HS-27A (cell line): ENCODE measurements around the gene CCR9.

Experiments
- DNase-seq: peaks from one replicate; pipeline ENCODE4 v3.0.0-alpha.2; 2012; ENCODE audit warnings: low read depth, missing footprints

CCR9 gene

DNA sequence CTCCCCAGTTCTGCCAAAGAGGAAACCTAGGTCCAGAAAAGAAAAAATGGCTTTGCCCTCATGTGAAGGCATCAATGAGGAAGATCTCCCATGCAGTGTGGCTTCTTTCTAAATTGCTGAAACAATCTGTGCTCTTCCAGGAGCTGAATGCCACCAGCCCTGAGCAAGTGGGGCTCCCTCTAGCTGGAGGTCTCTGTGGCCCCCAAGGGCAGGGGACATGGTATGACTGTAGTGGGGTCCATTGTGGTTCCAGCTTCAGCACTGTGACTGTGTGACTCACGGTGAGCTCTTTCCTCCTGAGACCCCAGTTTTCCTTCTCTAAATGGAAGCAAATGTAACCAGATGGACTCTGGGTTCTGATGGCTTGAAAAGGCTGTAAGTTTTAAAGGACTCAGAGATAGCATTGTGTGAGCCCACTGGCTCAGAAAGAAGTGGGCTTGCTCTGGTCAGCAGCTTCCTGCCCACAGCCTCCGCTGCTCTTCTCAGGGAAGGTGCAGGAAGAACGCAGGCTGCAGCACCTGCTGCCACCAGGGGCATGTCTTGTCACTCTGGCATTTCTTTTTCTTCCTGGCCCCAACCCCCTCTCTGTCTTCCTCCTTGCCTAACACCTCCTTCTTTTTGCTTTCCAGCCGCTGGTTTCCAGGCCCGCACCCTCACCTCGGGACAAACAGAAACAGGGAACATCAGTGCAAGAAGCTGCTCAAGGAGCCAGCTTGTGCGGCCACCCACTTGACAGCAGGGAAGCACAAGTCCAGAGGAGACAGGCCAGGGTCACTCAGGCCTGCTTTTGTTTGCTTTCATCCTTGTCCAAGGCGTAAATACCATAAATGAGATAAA lies 51.1 kb downstream of the CCR9 start:
- DNase-seq = no peak

GRCh38 chr3:45938043-45938435 lies 51.7 kb downstream of the CCR9 start:
- no peak for DNase-seq

- DNase-seq = peak; percentile 68
Measured at GRCh38 chr3:45938864-45939263, 52.5 kb downstream of the CCR9 start.

DNA sequence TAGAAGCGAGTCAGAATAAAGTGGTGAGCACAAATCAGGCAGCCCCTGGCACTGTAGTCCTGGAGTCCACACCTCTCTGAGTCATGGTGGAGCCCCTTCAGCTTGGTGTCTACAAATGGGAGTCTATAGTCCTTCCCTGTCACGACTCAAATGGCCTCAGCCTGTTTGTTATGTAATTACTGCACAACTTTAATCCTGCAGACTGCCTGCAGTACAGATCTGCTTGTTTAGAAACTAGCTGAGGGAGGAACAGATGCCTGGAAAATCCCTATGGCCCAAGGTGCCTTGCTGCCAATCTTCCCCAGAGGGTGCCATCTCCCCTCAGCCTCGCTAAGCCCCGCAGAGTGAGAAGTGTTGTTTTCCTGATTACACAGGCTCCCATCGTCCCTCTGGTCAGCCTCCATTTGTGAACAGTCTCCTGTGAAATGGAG lies 53.0 kb downstream of the CCR9 start:
- no peak for DNase-seq

DNA sequence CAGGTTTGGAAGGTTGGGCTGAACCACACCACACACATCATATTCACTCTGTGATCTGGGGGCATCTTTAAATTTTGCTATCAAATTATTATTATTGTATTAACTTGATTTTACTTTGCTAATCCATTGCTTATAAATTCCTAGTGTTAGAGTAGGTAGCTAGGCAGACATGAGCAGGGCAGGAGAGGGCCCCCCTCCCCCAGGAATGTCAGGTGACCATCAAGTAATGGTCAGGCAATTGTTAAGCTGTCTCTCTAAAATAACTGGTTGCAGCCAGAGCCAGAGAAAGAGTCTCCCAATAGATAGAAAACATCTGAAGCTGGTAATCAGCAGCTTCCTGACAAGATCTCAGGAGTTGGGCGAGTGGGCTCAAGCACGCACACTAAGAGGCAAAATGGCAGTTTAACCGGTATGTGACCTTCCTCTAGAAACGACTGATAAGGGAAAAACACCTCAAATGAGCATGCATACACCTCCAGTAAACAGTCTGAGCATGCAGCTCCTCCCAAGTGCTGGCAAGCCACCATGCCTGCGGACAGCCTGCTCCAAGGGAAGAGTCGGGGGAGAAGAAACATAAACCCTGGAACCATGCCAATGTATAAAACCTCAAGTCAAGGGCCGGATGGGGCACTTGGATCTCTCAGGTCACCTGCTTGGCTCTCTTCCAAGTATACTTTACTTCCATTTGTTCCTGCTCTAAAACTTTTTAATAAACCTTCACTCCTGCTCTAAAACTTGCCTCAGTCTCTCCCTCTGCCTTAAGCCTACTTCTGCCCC lies 53.8 kb downstream of the CCR9 start:
- no peak for DNase-seq

- DNase-seq = no peak
Measured at GRCh38 chr3:45940781-45941365, 54.5 kb downstream of the CCR9 start.

GRCh38 chr3:45942051-45942825 lies 55.9 kb downstream of the CCR9 start:
- DNase-seq = peak; percentile 17

- no peak for DNase-seq
Measured at GRCh38 chr3:45943207-45943846, 57.0 kb downstream of the CCR9 start, which contains the start of gene CXCR6. CXCR6 (plus strand) TSS chr3:45943464; CDS start chr3:45946482, 3,018 bp downstream.

GRCh38 chr3:45944830-45945620 lies 58.7 kb downstream of the CCR9 start:
- DNase-seq = no peak

DNA sequence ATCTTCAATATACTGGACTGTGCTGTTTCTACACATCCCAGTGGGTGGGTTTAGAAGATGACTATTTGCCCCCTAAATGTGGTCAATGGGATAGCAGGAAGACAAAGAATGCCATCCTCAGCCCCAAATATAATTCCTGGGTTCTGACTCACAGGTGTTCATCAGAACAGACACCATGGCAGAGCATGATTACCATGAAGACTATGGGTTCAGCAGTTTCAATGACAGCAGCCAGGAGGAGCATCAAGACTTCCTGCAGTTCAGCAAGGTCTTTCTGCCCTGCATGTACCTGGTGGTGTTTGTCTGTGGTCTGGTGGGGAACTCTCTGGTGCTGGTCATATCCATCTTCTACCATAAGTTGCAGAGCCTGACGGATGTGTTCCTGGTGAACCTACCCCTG lies 60.0 kb downstream of the CCR9 start:
- no peak for DNase-seq

- DNase-seq = no peak
Measured at GRCh38 chr3:45946875-45947274, 60.5 kb downstream of the CCR9 start.

GRCh38 chr3:45947361-45947760 lies 61.0 kb downstream of the CCR9 start:
- no peak for DNase-seq

- DNase-seq = no peak
Measured at GRCh38 chr3:45948311-45948781, 62.0 kb downstream of the CCR9 start.

- no peak for DNase-seq
Measured at GRCh38 chr3:45948881-45949280, 62.5 kb downstream of the CCR9 start.

GRCh38 chr3:45949432-45949831 lies 63.1 kb downstream of the CCR9 start:
- DNase-seq = no peak

- DNase-seq = no peak
Measured at GRCh38 chr3:45950131-45950530, 63.8 kb downstream of the CCR9 start.

DNA sequence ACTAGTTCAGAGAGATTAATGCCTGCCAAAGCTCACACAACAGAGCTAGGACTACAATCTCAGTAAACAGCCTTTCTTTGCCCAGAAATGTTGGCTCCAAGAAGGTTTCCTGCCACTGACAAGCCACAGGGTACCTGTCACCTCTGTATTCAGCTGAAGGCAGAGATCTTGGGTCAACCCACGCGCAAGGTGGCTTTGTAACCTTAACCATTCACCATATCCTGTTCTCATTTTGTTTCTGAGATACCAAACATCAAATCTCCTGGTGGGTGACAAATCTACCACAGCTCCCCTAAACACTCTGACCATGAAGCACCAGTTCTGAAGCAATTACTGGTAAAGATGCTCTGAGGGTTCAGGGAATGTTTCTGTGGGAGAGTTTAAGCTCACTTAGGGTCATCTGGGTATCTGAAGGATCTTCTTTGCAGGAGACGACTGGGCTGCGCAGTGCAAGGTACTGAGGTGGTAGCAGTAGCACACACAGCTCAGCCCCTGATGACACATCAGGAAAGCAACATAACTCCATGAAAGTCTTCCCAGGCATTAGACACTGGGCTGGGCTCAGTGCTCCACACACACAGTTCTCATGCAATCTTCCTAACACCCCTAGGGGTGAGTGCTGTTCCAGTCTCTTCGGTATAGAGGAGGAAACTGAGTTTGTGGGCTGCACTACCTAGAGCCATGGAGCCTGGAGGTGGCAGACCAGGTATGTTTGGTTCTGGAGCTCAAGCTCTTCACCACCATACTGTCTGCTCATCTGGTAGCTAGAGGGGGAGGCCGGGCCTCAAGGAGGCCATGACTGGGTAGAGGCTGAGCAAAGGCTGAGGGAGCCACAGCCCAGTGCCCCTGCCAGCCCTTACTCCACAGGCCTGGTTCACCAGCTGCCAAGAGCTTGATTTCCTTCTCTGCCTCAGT lies 64.6 kb downstream of the CCR9 start:
- DNase-seq = no peak

GRCh38 chr3:45951946-45952345 lies 65.6 kb downstream of the CCR9 start:
- no peak for DNase-seq

DNA sequence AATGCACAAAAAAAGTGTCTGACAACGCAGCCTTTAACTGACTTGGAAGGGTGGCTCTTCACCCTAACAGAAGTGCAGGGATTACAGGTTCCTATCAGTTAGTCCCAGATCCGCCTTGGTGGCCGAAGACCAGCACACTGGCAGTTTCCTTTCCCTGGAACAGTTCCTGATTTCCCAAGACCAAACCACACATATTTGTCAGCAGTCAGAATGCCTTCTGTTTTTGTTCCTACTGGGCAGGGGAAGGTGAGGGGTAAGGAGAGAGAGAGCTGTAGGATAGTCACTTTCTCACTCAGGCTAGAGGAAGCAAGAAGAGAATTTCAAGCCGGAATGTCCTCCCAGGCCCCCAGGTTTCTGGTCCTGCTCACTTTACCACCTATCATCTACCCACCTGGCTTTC lies 66.1 kb downstream of the CCR9 start:
- DNase-seq = no peak
